GM18508 (cell line): Measurements from ENCODE around the gene IFFO2.

Experiments used
- ATAC-seq: cut with Tn5 transposase; IDR thresholded peaks from one replicate; pipeline ENCODE4 v1.9.1; 2021; ENCODE audit warnings: moderate number of reproducible peaks; ENCODE audit not compliant: insufficient read depth, unreplicated experiment

Gene IFFO2

GRCh38 chr1:18953731-18954231 lies 2.7 kb downstream of the IFFO2 start:
- ATAC-seq = no peak

GRCh38 chr1:18951818-18952391 lies 4.6 kb downstream of the IFFO2 start:
- ATAC-seq = no peak

- ATAC-seq = no peak
These were observed 5.1 kb downstream of the IFFO2 start for GRCh38 chr1:18951416-18951815.

- no peak for ATAC-seq
These were observed 6.0 kb downstream of the IFFO2 start for GRCh38 chr1:18950401-18951026.

GRCh38 chr1:18949686-18950400 lies 6.6 kb downstream of the IFFO2 start:
- no peak for ATAC-seq

GRCh38 chr1:18948913-18949685 lies 7.4 kb downstream of the IFFO2 start:
- ATAC-seq = no peak

GRCh38 chr1:18948048-18948912 lies 8.2 kb downstream of the IFFO2 start:
- ATAC-seq = no peak

GRCh38 chr1:18947570-18947969 lies 8.9 kb downstream of the IFFO2 start:
- ATAC-seq = no peak

GRCh38 chr1:18946550-18947381 lies 9.7 kb downstream of the IFFO2 start:
- ATAC-seq = no peak

GRCh38 chr1:18945401-18945849 lies 11.1 kb downstream of the IFFO2 start:
- ATAC-seq = no peak

GRCh38 chr1:18944810-18945209 lies 11.7 kb downstream of the IFFO2 start:
- no peak for ATAC-seq

- no peak for ATAC-seq
These were observed 12.4 kb downstream of the IFFO2 start for GRCh38 chr1:18943914-18944572.

- no peak for ATAC-seq
These were observed 13.3 kb downstream of the IFFO2 start for GRCh38 chr1:18943162-18943561.

GRCh38 chr1:18942340-18942739 lies 14.1 kb downstream of the IFFO2 start:
- ATAC-seq = no peak

GRCh38 chr1:18941221-18942141 lies 15.0 kb downstream of the IFFO2 start:
- no peak for ATAC-seq

- no peak for ATAC-seq
These were observed 16.0 kb downstream of the IFFO2 start for GRCh38 chr1:18940303-18941020.
